Measurements from ENCODE around the gene TOMM20L.

Gene TOMM20L

GRCh38 chr14:58395812-58396788 lies at the start of gene TOMM20L:
TSS of gene TOMM20L (plus strand) at chr14:58395930. CDS start at chr14:58395958, 28 bp downstream.
- TF ChIP-seq TCF12 (IDR thresholded peaks at IDR 0.05; ENCODE audit: low read depth) = no peak
- no peak for TF ChIP-seq CEBPB (IDR thresholded peaks at IDR 0.05)
- TF ChIP-seq NFIC (IDR thresholded peaks at IDR 0.05) = no peak
- no peak for TF ChIP-seq TEAD4 (IDR thresholded peaks at IDR 0.05)
- no peak for TF ChIP-seq EP300 (IDR thresholded peaks at IDR 0.05; ENCODE audit: borderline replicate concordance)
- TF ChIP-seq EGR1 (IDR thresholded peaks at IDR 0.05) = no peak
- peak; percentile 93 for TF ChIP-seq MAX (IDR thresholded peaks at IDR 0.05)
- TF ChIP-seq REST (IDR thresholded peaks at IDR 0.05; ENCODE audit: low read depth) = no peak
- peak; percentile 37; the same call in 1 of the 2 replicates for TF ChIP-seq RAD21 (IDR thresholded peaks at IDR 0.05; ENCODE audit: low read depth)
- no peak for TF ChIP-seq YY1 (IDR thresholded peaks at IDR 0.05; ENCODE audit: low read depth)
- no peak for TF ChIP-seq USF1 (IDR thresholded peaks at IDR 0.05)
- no peak for TF ChIP-seq CREB1 (IDR thresholded peaks at IDR 0.05; ENCODE audit: low read depth)
- TF ChIP-seq TAF1 (IDR thresholded peaks at IDR 0.05; ENCODE audit: low read depth) = no peak
- no peak for TF ChIP-seq ZBTB7A (IDR thresholded peaks at IDR 0.05; ENCODE audit: low read depth)
- TF ChIP-seq FOXM1 (IDR thresholded peaks at IDR 0.05; ENCODE audit: borderline replicate concordance, low read depth) = no peak

GRCh38 chr14:58353516-58354299 lies 42.0 kb upstream of the TOMM20L start:
- no peak for TF ChIP-seq YY1 (IDR thresholded peaks at IDR 0.05; ENCODE audit: low read depth)
- no peak for TF ChIP-seq CEBPB (IDR thresholded peaks at IDR 0.05)
- no peak for TF ChIP-seq USF1 (IDR thresholded peaks at IDR 0.05)
- no peak for TF ChIP-seq TCF12 (IDR thresholded peaks at IDR 0.05; ENCODE audit: low read depth)
- no peak for TF ChIP-seq CREB1 (IDR thresholded peaks at IDR 0.05; ENCODE audit: low read depth)
- TF ChIP-seq ZBTB7A (IDR thresholded peaks at IDR 0.05; ENCODE audit: low read depth) = no peak
- no peak for TF ChIP-seq EP300 (IDR thresholded peaks at IDR 0.05; ENCODE audit: borderline replicate concordance)
- no peak for TF ChIP-seq MAX (IDR thresholded peaks at IDR 0.05)
- no peak for TF ChIP-seq RAD21 (IDR thresholded peaks at IDR 0.05; ENCODE audit: low read depth)
- no peak for TF ChIP-seq TEAD4 (IDR thresholded peaks at IDR 0.05)
- no peak for TF ChIP-seq EGR1 (IDR thresholded peaks at IDR 0.05)

GRCh38 chr14:58354808-58355207 lies 40.9 kb upstream of the TOMM20L start:
- TF ChIP-seq YY1 (IDR thresholded peaks at IDR 0.05; ENCODE audit: low read depth) (no peak), TEAD4 (IDR thresholded peaks at IDR 0.05) (no peak), EP300 (IDR thresholded peaks at IDR 0.05; ENCODE audit: borderline replicate concordance) (no peak), MAX (IDR thresholded peaks at IDR 0.05) (no peak), TCF12 (IDR thresholded peaks at IDR 0.05; ENCODE audit: low read depth) (no peak), CEBPB (IDR thresholded peaks at IDR 0.05) (no peak), RAD21 (IDR thresholded peaks at IDR 0.05; ENCODE audit: low read depth) (no peak), REST (IDR thresholded peaks at IDR 0.05; ENCODE audit: low read depth) (no peak), TAF1 (IDR thresholded peaks at IDR 0.05; ENCODE audit: low read depth) (no peak), EGR1 (IDR thresholded peaks at IDR 0.05) (no peak)

- no peak for TF ChIP-seq TEAD4 (IDR thresholded peaks at IDR 0.05)
- no peak for TF ChIP-seq TCF12 (IDR thresholded peaks at IDR 0.05; ENCODE audit: low read depth)
- TF ChIP-seq REST (IDR thresholded peaks at IDR 0.05; ENCODE audit: low read depth) = no peak
- TF ChIP-seq CREB1 (IDR thresholded peaks at IDR 0.05; ENCODE audit: low read depth) = no peak
- TF ChIP-seq MAX (IDR thresholded peaks at IDR 0.05) = no peak
- no peak for TF ChIP-seq CEBPB (IDR thresholded peaks at IDR 0.05)
- TF ChIP-seq EGR1 (IDR thresholded peaks at IDR 0.05) = no peak
- no peak for TF ChIP-seq EP300 (IDR thresholded peaks at IDR 0.05; ENCODE audit: borderline replicate concordance)
- TF ChIP-seq USF1 (IDR thresholded peaks at IDR 0.05) = no peak
- TF ChIP-seq RAD21 (IDR thresholded peaks at IDR 0.05; ENCODE audit: low read depth) = no peak
- TF ChIP-seq TAF1 (IDR thresholded peaks at IDR 0.05; ENCODE audit: low read depth) = no peak
- no peak for TF ChIP-seq FOXM1 (IDR thresholded peaks at IDR 0.05; ENCODE audit: borderline replicate concordance, low read depth)
- TF ChIP-seq YY1 (IDR thresholded peaks at IDR 0.05; ENCODE audit: low read depth) = no peak
- no peak for TF ChIP-seq ZBTB7A (IDR thresholded peaks at IDR 0.05; ENCODE audit: low read depth)
Observed at GRCh38 chr14:58356268-58356667, 39.5 kb upstream of the TOMM20L start.
